Activated T-helper 17 cell treated with anti-CD3 and anti-CD28 coated beads, Interleukin-2, amount 50 U/mL, for 72 hours (primary cell): ENCODE results near the gene SLC28A3. TPM values are rescaled to one million over a fixed set of nuclear protein-coding genes. Genes with fewer than 3 reads are reported as not detected.

Experiments
- ATAC-seq: fragments of 150-1000 bp; cut with Tn5 transposase; replicated peaks from 2 replicates; pipeline ENCODE4 v1.10.0; 2021; ENCODE audit warnings: mild to moderate bottlenecking, moderate library complexity
- H3K27ac Mint-ChIP-seq: one replicate; pipeline ENCODE4 v1.8.0; 2022; ENCODE audit warnings: mixed read lengths
- H3K27me3 Mint-ChIP-seq: one replicate; pipeline ENCODE4 v1.8.0; 2022; ENCODE audit warnings: mixed read lengths
- H3K36me3 Mint-ChIP-seq: one replicate; pipeline ENCODE4 v1.8.0; 2022; ENCODE audit warnings: low read depth, mild to moderate bottlenecking, mixed read lengths
- H3K4me1 Mint-ChIP-seq: one replicate; pipeline ENCODE4 v1.8.0; 2022; ENCODE audit warnings: mixed read lengths
- H3K4me3 Mint-ChIP-seq: one replicate; pipeline ENCODE4 v1.8.0; 2022; ENCODE audit warnings: mild to moderate bottlenecking, mixed read lengths
- H3K9me3 Mint-ChIP-seq: one replicate; pipeline ENCODE4 v1.8.0; 2022; ENCODE audit warnings: mixed read lengths
- total RNA-seq, 2 donors: library from RNA; stranded (reverse); gene quantifications; one replicate each; pipeline ENCODE4 v1.2.3, GENCODE V29; 2022

Gene SLC28A3
- total RNA-seq, 2 donors from 2014 or later, result 0.37 to 1.5 TPM

- Mint-ChIP-seq H3K9me3 (no peaks in the 10 kb centered on the region), H3K36me3 (no peaks in the 10 kb centered on the region), H3K4me3 (peak overlapping the region; percentile 83), H3K27ac (peak overlapping the region; percentile 97), H3K27me3 (no peaks in the 10 kb centered on the region), H3K4me1 (peaks cover 43% of the 10 kb centered on the region)
- no peak for ATAC-seq
These were observed 43.3 kb downstream of the SLC28A3 start for GRCh38 chr9:84297162-84297821.

- Mint-ChIP-seq H3K27ac (peak overlapping the region; percentile 97), H3K4me3 (peak overlapping the region; percentile 83), H3K27me3 (no peaks in the 10 kb centered on the region), H3K36me3 (no peaks in the 10 kb centered on the region), H3K9me3 (no peaks in the 10 kb centered on the region), H3K4me1 (peaks cover 36% of the 10 kb centered on the region)
- ATAC-seq, result peak; percentile 84
These were observed 44.3 kb downstream of the SLC28A3 start for GRCh38 chr9:84296146-84296843.

DNA sequence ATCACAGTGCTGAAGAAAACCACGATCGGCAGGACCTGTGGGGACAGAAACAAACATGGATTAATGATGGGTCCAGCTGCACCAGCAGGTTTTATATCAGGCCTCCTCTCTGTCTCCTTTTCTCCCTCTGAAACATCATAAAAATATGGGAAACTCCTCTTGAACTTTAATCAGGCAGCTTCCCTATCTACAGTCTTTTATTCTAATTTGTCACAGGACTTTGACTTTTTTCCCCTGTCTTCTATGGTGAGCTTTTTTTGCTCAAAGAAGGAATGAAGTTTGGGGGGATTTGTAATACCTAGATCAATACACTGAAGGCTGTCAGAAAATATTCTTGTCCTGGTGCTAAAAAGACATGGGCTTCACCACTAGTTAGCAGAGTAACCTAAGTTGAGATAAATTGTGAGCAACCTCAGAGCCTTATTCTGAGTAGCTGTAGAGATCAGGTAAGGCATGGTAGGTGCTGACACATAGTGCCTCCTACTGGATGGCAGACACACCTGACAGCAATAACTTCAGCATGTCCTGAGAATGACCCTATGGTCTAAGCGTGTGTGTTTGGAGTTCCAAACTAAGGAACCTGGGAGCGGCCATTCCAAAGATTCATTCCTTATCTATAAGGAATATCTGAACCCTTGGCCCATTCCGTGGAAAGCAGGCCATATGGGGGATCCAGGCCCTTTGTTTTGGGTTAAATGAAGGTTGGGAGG is 46.2 kb downstream of the SLC28A3 start:
- peak overlapping the region; percentile 97 for H3K27ac Mint-ChIP-seq
- no peak for ATAC-seq
- peaks cover 39% of the 10 kb centered on the region for H3K4me1 Mint-ChIP-seq
- H3K27me3 Mint-ChIP-seq, result no peaks in the 10 kb centered on the region
- H3K9me3 Mint-ChIP-seq, result no peaks in the 10 kb centered on the region
- peak overlapping the region; percentile 83 for H3K4me3 Mint-ChIP-seq
- no peaks in the 10 kb centered on the region for H3K36me3 Mint-ChIP-seq

DNA sequence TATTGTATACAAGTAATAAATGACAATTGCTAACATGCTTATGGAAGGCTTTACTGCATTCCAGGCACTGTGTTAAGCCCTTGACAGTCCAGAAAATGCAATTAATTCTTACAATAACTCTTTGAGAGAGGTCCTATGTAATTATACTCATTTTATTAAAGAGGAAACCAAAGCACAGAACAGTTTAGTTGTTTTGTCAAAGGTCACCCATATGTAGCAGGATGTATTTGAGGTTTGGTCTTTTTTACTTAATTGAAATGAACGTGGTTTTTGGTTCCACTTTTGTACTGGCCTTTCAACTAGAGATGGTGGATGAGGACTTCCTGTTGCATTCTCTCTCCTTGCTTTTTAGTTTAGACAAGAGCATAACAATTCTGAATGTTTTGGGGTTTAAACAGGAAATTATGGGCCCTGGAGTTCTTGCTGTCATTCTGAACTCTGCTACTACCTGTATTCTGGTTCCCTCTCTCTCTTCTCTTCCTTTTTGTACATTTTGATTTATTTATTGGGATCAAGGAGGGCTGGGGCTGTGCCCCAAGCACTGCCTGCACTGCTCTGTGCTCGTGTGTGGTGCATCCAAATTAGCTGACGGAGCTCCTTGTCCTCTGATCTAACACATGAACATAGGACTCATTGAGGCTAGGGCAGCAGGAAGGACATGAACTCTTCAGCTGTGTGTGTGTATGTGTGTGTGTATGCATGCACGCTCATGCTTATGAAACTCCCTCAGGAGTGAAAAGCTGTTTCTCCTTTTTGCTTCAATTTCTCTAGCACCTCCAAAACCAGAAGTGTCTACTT is 47.4 kb downstream of the SLC28A3 start:
- no peaks in the 10 kb centered on the region for H3K9me3 Mint-ChIP-seq
- H3K36me3 Mint-ChIP-seq, result no peaks in the 10 kb centered on the region
- H3K27ac Mint-ChIP-seq, result peak overlapping the region; percentile 97
- peaks cover 39% of the 10 kb centered on the region for H3K4me1 Mint-ChIP-seq
- H3K27me3 Mint-ChIP-seq, result no peaks in the 10 kb centered on the region
- peak; percentile 43 for ATAC-seq
- peak overlapping the region; percentile 83 for H3K4me3 Mint-ChIP-seq

- H3K9me3 Mint-ChIP-seq, result no peaks in the 10 kb centered on the region
- ATAC-seq, result peak; percentile 38
These were observed 55.2 kb downstream of the SLC28A3 start for GRCh38 chr9:84285381-84285780.

GRCh38 chr9:84283946-84284345 is 56.6 kb downstream of the SLC28A3 start:
- Mint-ChIP-seq H3K36me3 (no peaks in the 10 kb centered on the region), H3K27ac (no peak overlapping the region), H3K4me1 (peaks cover 7% of the 10 kb centered on the region), H3K9me3 (no peaks in the 10 kb centered on the region), H3K27me3 (no peaks in the 10 kb centered on the region), H3K4me3 (no peak overlapping the region)
- no peak for ATAC-seq

More at GRCh38 chr9:84285381-84285780, 55.2 kb downstream of the SLC28A3 start:
- peak overlapping the region; percentile 80 for H3K27ac Mint-ChIP-seq
- peak overlapping the region; percentile 51 for H3K4me3 Mint-ChIP-seq
- peaks cover 7% of the 10 kb centered on the region for H3K4me1 Mint-ChIP-seq
- H3K36me3 Mint-ChIP-seq, result no peaks in the 10 kb centered on the region
- H3K27me3 Mint-ChIP-seq, result no peaks in the 10 kb centered on the region

DNA sequence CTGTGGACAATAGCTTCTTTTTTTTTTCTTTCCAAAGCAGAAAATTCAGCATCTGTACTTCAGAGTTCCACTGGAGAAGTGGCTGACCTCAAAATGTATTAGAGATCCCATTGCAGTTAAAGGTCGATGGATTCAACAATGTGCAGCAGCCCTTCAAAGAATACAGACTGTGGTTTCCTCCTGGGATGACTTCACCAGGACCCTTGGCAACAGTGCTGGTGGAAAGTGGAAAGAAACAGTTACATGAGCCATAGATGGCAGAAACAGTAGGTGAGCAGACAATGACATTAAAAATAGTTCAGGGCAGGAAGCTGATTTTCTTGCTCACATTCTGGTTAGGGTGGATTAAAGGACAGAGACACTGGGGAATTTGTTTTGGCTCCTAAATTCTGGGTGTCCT is 62.4 kb downstream of the SLC28A3 start:
- no peaks in the 10 kb centered on the region for H3K9me3 Mint-ChIP-seq
- no peaks in the 10 kb centered on the region for H3K4me1 Mint-ChIP-seq
- H3K36me3 Mint-ChIP-seq, result no peaks in the 10 kb centered on the region
- no peak overlapping the region for H3K27ac Mint-ChIP-seq
- H3K27me3 Mint-ChIP-seq, result peaks cover 18% of the 10 kb centered on the region
- no peak overlapping the region for H3K4me3 Mint-ChIP-seq
- no peak for ATAC-seq

GRCh38 chr9:84277646-84278045 is 62.9 kb downstream of the SLC28A3 start:
- Mint-ChIP-seq H3K9me3 (no peaks in the 10 kb centered on the region), H3K36me3 (no peaks in the 10 kb centered on the region), H3K4me1 (no peaks in the 10 kb centered on the region), H3K27me3 (peaks cover 19% of the 10 kb centered on the region), H3K4me3 (no peak overlapping the region), H3K27ac (no peak overlapping the region)
- no peak for ATAC-seq

- H3K27me3 Mint-ChIP-seq, result peaks cover 26% of the 10 kb centered on the region
- H3K9me3 Mint-ChIP-seq, result no peaks in the 10 kb centered on the region
- H3K4me3 Mint-ChIP-seq, result no peak overlapping the region
- ATAC-seq, result no peak
- H3K4me1 Mint-ChIP-seq, result no peaks in the 10 kb centered on the region
- H3K36me3 Mint-ChIP-seq, result no peaks in the 10 kb centered on the region
- no peak overlapping the region for H3K27ac Mint-ChIP-seq
These were observed 63.8 kb downstream of the SLC28A3 start for GRCh38 chr9:84276741-84277140.

- H3K4me3 Mint-ChIP-seq, result peak overlapping the region; percentile 76
- H3K27ac Mint-ChIP-seq, result peak overlapping the region; percentile 86
- no peaks in the 10 kb centered on the region for H3K9me3 Mint-ChIP-seq
- H3K27me3 Mint-ChIP-seq, result peaks cover 39% of the 10 kb centered on the region
- no peak for ATAC-seq
- H3K36me3 Mint-ChIP-seq, result peaks cover 5% of the 10 kb centered on the region
- H3K4me1 Mint-ChIP-seq, result no peaks in the 10 kb centered on the region
These were observed 68.5 kb downstream of the SLC28A3 start for GRCh38 chr9:84271921-84272556.

GRCh38 chr9:84271531-84271900 is 69.0 kb downstream of the SLC28A3 start:
- peak overlapping the region; percentile 86 for H3K27ac Mint-ChIP-seq
- H3K4me3 Mint-ChIP-seq, result peak overlapping the region; percentile 76
- peaks cover 37% of the 10 kb centered on the region for H3K27me3 Mint-ChIP-seq
- ATAC-seq, result peak; percentile 95
- H3K36me3 Mint-ChIP-seq, result peaks cover 5% of the 10 kb centered on the region
- peaks cover under 1% of the 10 kb centered on the region for H3K4me1 Mint-ChIP-seq
- H3K9me3 Mint-ChIP-seq, result no peaks in the 10 kb centered on the region

GRCh38 chr9:84270847-84271530 is 69.6 kb downstream of the SLC28A3 start:
- no peaks in the 10 kb centered on the region for H3K9me3 Mint-ChIP-seq
- ATAC-seq, result peak; percentile 57
- H3K36me3 Mint-ChIP-seq, result peaks cover 5% of the 10 kb centered on the region
- H3K4me1 Mint-ChIP-seq, result peaks cover 6% of the 10 kb centered on the region
- peak overlapping the region; percentile 86 for H3K27ac Mint-ChIP-seq
- H3K27me3 Mint-ChIP-seq, result peaks cover 37% of the 10 kb centered on the region
- peak overlapping the region; percentile 76 for H3K4me3 Mint-ChIP-seq

DNA sequence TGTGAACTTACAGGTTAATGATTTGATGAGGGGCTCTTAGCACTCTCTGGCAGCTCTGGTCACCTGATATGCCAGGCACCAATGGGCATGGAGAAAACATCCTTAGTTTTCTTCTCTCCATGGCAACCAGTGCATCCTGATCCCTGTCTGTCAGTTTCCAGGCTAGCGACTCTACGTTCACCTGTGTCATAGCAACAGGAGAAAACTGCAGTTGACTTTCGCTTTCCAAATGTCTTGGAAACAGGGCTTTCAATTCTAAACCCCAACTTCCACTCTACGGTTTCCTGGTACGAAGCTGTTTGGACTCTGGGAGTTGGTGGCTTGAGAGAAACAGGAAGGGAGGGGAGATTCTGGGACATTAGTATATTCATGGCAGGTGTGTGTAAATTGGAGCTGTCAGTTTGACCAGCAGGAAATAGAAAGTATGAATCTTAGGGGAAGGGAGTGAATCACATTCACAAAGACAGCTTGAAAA is 74.4 kb downstream of the SLC28A3 start:
- Mint-ChIP-seq H3K27ac (peak overlapping the region; percentile 87), H3K27me3 (peaks cover 15% of the 10 kb centered on the region), H3K36me3 (no peaks in the 10 kb centered on the region), H3K9me3 (no peaks in the 10 kb centered on the region), H3K4me3 (peak overlapping the region; percentile 53), H3K4me1 (peaks cover 7% of the 10 kb centered on the region)
- ATAC-seq, result peak; percentile 79
